Muscle layer of colon (tissue), 2 donors: ENCODE data around the gene TCF12.

ENCODE experiments used
- H3K27ac ChIP-seq: one replicate; pipeline ENCODE4 v1.7.0; 2013; ENCODE audit warnings: low read depth, mild to moderate bottlenecking, low read length, moderate library complexity
- H3K27me3 ChIP-seq, 2 donors: one replicate each; pipeline ENCODE4 v1.7.0; 2013; ENCODE audit warnings: low read length in 2 of 2, mild to moderate bottlenecking in 2 of 2; ENCODE audit not compliant: insufficient read depth in 2 of 2, control insufficient read depth in 1 of 2
- H3K36me3 ChIP-seq: one replicate; pipeline ENCODE4 v1.7.0; 2013; ENCODE audit warnings: mild to moderate bottlenecking, low read length; ENCODE audit not compliant: insufficient read depth
- H3K4me1 ChIP-seq: one replicate; pipeline ENCODE4 v1.7.0; 2013; ENCODE audit warnings: mild to moderate bottlenecking, low read length; ENCODE audit not compliant: insufficient read depth
- H3K4me3 ChIP-seq, 2 donors: one replicate each; pipeline ENCODE4 v1.7.0; 2013; ENCODE audit warnings: low read length in 2 of 2, low read depth in 1 of 2, mild to moderate bottlenecking in 1 of 2, moderate library complexity in 1 of 2
- H3K9ac ChIP-seq: one replicate; pipeline ENCODE4 v1.7.0; 2013; ENCODE audit warnings: low read length
- H3K9me3 ChIP-seq: one replicate; pipeline ENCODE4 v1.7.0; 2013; ENCODE audit warnings: mild to moderate bottlenecking, low read length
- donor health status: abdominal sarcoma.
- donor health status: Adenocarcinoma of cecum.

TCF12 gene

DNA sequence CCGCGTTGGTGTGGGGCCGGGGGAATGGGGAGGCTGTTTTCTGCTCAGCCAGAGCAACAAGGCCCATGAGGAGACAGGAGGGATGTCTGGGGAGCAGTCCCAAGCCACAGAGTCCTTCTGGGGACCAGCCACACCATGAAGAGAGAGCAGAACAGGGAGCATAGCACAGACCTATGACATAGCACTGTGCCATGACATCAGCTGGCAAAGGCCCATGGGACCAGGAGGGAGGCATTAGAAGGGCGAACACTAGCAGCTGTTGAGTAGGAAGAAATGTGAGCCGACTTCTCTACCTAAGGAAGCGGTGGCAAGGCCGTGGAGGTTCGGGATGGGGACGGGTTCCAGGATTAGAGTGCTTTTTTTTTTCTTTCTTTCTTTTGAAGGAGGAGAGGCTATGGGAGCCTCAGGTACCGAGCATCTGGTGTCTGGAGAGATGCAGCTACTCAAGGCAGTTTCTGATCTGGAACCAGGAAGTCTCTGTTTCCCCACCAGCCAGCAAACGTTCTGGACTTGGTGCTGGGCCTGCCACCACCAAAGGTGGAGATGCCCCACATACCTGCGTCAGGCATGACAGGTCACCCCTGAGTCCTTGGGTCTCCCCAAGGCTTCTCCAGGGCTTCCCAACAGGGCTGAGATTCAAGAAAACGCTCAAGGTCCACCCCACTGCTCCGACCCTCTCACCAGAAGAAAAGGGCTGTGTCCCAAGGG, 380.6 kb downstream of the TCF12 start:
- Histone ChIP-seq H3K27ac (no peak overlapping the region), H3K36me3 (no peaks in the 10 kb centered on the region), H3K9me3 (no peaks in the 10 kb centered on the region), H3K9ac (no peak overlapping the region), H3K27me3 (no peaks in the 10 kb centered on the region), H3K4me1 (no peaks in the 10 kb centered on the region), H3K4me3 (no peak overlapping the region)

DNA sequence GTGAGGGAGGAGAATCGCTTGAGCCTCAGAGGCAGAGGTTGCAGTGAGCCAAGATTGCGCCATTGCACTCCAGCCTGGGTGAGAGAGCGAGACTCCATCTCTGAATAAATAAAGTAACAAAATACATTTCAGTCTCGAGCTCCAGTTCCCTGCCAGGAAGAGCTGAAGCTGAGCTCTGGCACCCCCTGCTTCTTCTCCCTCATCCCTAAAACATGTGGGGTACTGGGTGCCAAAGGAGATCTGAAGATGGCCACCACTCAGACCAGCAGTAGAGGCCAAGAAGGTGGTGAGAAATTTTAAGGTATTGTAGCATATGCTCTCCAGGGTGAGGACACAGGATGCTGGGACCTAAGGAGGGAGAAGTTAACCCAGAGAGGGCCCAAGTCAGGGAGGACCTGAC, 382.9 kb downstream of the TCF12 start:
- H3K9me3 ChIP-seq = no peaks in the 10 kb centered on the region
- H3K27ac ChIP-seq = no peak overlapping the region
- H3K36me3 ChIP-seq = no peaks in the 10 kb centered on the region
- H3K9ac ChIP-seq = no peak overlapping the region
- H3K4me1 ChIP-seq = no peaks in the 10 kb centered on the region
- no peak overlapping the region for H3K4me3 ChIP-seq
- H3K27me3 ChIP-seq = no peaks in the 10 kb centered on the region

DNA sequence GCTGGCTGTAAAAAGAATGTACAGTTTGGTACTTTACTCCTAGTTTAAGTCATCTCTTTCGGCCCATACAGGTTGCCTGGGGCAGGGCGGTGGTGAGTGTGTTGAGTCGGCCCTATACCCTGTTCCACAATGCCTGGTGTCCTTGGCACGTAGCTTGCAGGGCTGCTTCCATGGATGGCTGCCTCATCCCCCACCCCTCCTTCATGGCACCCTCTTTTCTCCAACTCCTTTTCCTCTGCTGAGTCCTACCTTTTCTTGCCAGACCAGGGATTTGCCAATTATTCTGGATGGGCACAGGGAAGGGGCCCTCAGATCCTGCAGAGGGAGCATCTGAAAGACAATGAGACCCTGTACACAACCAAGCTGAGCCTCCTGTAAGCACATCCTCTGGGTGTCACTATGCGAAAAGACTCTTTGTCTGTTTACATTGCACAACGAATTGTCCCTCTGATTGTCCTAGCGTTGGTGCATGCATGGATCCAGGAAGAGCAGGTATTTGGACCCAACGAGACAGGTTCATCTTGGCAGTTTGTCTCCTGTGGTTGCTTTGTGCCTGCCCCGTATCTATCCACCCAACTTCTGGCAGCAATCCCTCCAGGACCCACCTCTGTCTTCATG, 384.3 kb downstream of the TCF12 start:
- no peak overlapping the region for H3K27ac ChIP-seq
- no peaks in the 10 kb centered on the region for H3K9me3 ChIP-seq
- H3K36me3 ChIP-seq = no peaks in the 10 kb centered on the region
- H3K4me1 ChIP-seq = no peaks in the 10 kb centered on the region
- H3K27me3 ChIP-seq = peaks cover 0 to 5% of the 10 kb centered on the region in 2 donors
- H3K4me3 ChIP-seq = no peak overlapping the region
- H3K9ac ChIP-seq = no peak overlapping the region

DNA sequence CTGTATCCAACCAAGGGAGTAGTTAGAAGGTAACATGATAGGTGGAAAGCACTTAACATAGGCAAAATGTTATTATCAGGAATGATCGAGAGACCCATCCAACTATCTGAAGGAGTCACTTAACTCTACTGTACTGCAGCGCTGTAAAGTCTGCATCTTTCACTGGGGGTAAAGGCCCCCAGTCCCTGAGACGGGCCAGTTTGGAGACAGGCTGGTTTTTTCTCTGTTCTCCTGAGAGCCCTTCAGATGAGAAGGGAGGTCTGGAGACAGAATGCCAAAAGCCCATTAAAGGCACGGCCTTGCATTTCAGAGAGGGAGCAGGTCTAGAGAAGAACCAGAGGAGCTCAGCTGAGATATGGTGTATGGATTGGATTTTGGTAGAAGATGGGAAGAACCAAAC, 386.6 kb downstream of the TCF12 start:
- H3K27me3 ChIP-seq = peaks cover 0 to 5% of the 10 kb centered on the region in 2 donors
- no peak overlapping the region for H3K9ac ChIP-seq
- H3K27ac ChIP-seq = no peak overlapping the region
- no peaks in the 10 kb centered on the region for H3K36me3 ChIP-seq
- H3K9me3 ChIP-seq = no peaks in the 10 kb centered on the region
- H3K4me3 ChIP-seq = no peak overlapping the region
- no peaks in the 10 kb centered on the region for H3K4me1 ChIP-seq

DNA sequence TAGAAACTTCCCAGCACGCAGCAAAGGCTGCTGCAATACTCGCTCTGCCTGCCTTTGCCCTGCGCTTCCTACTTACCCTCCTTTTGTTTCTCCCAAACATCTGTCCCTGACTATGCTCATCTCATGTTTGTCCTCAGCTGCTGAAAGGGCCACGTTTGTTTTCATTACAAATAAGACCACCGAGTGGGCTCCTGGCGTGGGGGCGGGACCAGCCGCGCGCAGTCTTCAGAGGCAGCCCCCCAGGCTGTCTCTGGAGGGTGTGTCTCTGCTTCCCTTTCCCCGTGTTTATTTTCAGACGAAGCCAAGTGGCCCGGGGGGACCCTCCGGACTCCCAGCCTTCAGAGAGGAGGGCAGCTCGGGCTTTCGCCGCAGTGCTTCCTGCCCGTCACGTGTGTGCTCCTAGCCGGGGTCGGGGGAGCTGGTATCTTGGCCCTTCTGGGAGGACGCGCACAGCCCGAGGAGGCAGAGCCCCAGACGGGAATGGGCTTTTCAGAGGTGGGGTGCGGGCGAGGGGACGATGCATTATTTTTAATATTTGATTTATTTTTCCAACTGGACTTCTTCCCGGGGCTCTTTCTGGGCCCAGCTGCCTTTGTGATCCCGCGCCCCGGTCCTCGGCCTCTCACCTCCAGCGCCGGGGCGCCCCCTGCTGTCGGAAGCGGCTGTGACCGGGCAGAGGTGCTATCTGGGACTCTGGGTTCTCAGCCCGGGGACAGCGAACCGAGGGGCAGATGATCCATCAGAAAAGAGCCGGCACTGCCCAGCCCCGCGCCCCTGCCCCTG, 387.9 kb downstream of the TCF12 start:
- no peaks in the 10 kb centered on the region for H3K9me3 ChIP-seq
- no peaks in the 10 kb centered on the region for H3K36me3 ChIP-seq
- peaks cover 0 to 5% of the 10 kb centered on the region in 2 donors for H3K27me3 ChIP-seq
- no peak overlapping the region for H3K9ac ChIP-seq
- H3K27ac ChIP-seq = no peak overlapping the region
- no peaks in the 10 kb centered on the region for H3K4me1 ChIP-seq
- H3K4me3 ChIP-seq = peak overlapping the region; percentile 55 to 58

DNA sequence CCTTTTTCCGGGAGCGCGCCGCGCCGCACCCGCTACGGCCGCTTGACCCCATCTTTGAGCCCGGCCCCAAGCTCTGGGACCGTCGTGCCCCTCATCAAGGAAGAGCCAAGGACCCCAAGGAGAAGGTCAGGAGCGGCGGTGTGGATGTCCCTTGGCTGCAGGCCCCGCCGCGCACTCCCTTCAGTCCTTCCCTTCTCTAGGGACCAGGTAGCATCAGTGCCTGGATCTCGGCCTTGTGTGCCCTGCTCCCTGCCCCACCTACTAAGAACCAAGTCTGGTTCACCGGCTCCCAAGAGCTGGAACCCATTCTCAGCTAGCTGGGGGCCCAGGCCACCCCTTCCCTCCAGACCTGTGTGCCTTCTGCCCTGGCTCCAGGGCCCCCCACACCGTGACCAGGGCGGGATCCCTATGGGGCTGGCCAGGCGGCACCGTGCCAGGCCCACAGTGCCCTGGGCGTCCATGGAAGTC, 388.5 kb downstream of the TCF12 start:
- Histone ChIP-seq H3K36me3 (no peaks in the 10 kb centered on the region), H3K9ac (no peak overlapping the region), H3K4me1 (no peaks in the 10 kb centered on the region)

DNA sequence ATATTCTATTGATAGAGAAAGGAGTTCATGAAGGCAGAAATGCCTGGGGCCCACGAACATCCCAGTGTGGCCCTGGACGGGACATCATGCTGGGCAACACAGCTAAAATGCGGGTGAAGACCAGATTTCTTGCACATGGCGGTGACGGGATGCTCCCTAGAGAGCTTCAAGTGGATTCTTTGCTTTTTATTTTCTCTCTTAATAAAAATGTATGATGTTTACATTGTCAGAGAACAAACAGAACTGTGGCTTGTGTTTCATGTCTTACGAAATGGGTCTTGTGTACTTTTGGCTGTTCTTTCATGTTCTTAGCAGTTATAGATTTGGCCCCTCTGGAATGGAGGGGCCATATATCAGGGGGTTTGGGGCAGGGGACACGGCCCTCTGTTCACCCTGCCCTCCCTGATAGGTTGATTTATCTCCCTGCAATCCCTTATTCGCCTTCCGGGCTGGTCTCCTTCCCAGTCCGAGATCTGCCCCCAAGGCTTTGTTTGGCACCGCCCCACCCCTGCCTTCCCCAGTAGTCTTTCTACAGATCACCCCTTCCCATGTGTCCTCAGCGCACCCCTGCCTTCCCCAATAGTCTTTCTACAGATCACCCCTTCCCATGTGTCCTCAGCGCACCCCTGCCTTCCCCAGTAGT, 389.2 kb downstream of the TCF12 start:
- no peaks in the 10 kb centered on the region for H3K9me3 ChIP-seq
- no peak overlapping the region for H3K27ac ChIP-seq
- H3K4me3 ChIP-seq = no peak overlapping the region
- H3K4me1 ChIP-seq = no peaks in the 10 kb centered on the region
- no peaks in the 10 kb centered on the region for H3K36me3 ChIP-seq
- no peak overlapping the region for H3K9ac ChIP-seq
- peaks cover 0 to 5% of the 10 kb centered on the region in 2 donors for H3K27me3 ChIP-seq

More for the DNA sequence above, 388.5 kb downstream of the TCF12 start:
- peak overlapping the region; percentile 55 to 58 for H3K4me3 ChIP-seq
- no peak overlapping the region for H3K27ac ChIP-seq
- H3K9me3 ChIP-seq = no peaks in the 10 kb centered on the region
- peaks cover 0 to 5% of the 10 kb centered on the region in 2 donors for H3K27me3 ChIP-seq

DNA sequence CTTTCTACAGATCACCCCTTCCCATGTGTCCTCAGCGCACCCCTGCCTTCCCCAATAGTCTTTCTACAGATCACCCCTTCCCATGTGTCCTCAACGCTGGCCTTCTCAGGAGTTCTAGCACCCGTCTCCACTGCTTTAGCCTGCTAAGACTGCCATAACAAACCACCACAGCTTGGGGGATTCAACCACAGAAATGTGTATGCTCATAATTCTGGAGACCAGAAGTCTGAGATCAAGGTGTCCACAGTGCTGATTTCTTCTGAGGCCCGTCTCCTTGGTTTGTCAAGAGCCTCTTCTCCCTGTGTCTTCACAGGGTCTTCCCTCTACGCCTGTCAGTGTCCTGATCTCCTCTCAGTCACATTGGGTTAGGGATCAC, 389.7 kb downstream of the TCF12 start:
- peaks cover 0 to 5% of the 10 kb centered on the region in 2 donors for H3K27me3 ChIP-seq
- H3K9ac ChIP-seq = no peak overlapping the region
- H3K27ac ChIP-seq = no peak overlapping the region
- H3K4me1 ChIP-seq = no peaks in the 10 kb centered on the region
- H3K9me3 ChIP-seq = no peaks in the 10 kb centered on the region
- H3K36me3 ChIP-seq = no peaks in the 10 kb centered on the region
- H3K4me3 ChIP-seq = no peak overlapping the region

DNA sequence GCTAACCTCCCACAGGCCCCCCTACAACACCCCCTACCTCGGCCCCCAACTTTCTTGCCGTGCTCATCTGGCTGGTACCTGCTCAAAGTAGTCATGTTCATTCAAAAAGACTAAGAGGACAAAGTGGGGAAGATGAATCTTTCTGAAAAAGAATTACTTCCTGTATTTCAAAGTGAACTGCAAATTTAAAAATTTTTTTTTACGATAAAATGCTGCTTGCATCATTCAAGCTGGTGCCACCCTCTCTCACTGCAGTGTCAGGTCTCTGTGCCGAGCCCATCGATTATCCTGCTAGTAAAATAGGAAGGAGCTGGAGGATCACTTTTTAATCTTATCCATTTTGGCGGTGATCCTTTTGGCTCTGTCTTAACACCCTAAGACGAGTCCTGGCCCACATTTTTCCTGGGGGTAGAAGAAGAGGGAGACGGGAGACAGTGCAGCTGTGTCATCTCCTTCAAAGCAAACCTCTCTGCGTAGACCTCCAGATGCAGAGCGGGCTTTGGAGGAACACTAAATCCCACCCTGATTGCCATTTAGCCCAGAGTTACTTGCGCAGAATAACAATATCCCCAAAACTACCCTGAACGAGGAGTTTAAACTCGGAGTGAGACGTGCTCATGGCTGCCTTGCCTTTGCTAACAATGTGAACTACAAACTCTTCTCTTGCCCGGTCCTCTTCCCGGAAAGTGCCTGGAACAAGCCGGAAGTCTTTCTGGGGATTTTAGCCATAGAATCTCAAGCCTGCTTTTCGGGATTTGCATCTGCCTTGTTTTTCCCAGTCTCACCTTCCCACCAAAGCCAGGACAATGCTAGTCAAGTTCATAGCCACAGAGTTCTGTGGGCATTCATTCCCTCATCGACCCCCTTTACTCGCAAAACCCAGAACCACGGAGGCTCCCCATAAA, 391.7 kb downstream of the TCF12 start:
- Histone ChIP-seq H3K4me1 (no peaks in the 10 kb centered on the region), H3K9ac (no peak overlapping the region), H3K27me3 (peaks cover 0 to 5% of the 10 kb centered on the region in 2 donors), H3K4me3 (no peak overlapping the region), H3K27ac (no peak overlapping the region), H3K36me3 (no peaks in the 10 kb centered on the region), H3K9me3 (no peaks in the 10 kb centered on the region)

DNA sequence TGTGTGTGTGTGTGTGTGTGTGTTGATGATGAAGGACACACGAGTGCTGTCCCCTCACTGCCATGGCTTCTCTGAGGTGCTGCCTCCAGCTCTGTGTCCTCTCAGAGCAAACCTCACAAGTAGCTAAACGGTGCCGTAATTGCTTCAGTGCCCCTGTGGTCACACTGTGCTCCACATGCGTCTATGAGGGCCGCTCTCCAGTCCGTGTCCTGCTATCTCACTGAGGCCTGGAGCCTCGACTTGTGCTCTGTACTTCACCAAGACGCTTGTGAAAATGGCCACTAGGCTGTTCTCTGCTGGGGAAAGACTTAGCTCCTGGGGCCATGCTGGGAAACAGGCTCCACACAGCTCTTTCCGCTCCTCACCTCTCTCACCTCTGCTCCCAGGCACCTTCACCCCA, 392.4 kb downstream of the TCF12 start:
- no peaks in the 10 kb centered on the region for H3K36me3 ChIP-seq
- H3K27ac ChIP-seq = no peak overlapping the region
- H3K27me3 ChIP-seq = peaks cover 0 to 5% of the 10 kb centered on the region in 2 donors
- no peak overlapping the region for H3K9ac ChIP-seq
- H3K4me1 ChIP-seq = no peaks in the 10 kb centered on the region
- H3K4me3 ChIP-seq = no peak overlapping the region
- H3K9me3 ChIP-seq = no peaks in the 10 kb centered on the region
